ENCODE results near the gene PPP3CA.

The PPP3CA gene

DNA sequence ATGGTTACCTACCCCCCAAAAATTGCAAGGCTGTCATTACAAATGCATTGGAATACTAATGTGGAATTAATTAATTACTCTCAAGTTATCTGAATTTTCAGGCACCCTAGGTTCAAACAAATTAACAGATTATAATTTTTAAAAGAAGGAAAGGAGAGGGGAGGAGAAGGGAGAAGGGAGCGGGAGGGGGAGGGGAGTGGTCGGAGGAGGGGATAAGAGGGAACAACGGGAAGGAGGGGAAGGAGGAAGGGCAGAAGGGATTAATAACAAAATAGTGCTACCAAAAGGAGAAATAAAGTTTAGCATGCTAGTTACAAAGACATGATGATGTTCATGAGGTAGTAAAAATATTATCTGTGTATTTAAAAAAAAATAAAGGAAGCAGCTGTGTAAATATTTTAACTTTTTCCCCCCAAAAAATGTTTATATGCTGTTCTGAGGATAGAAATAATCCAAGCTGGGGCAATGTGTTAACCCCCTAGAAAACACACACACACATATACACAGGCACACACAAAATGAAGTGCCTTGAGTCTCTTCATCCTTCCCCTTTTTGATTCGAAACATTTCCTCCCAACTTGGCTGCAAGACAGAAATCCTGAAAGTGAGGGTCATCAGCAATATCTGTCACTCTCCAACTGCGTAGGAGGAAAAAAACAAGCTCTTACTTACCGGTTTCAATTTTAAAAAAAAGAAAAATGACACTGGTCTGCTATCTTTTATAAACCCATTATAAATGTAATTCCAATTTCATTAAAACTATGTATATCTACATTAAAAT is 58.8 kb downstream of the PPP3CA start:
- DNase-seq (ENCODE audit: low spot score), result no peak

DNA sequence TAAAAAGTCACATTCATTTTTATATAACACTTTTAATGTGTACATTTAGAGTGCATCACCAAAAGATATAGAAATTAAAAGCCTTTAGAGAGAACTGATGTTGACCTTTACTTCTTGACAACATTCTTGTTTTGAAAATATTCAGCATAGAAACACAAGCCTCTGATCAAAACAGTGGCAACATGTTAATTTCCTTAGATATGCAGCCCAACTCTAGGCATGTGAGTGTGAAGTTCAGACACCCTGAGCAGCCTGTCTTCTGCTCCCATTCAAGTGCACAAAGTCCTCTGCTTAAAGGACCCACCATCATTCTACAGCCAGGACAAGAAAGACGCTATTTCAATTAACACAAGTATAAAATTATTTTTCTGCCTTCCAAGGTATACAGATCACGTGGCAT is 60.0 kb downstream of the PPP3CA start:
- no peak for DNase-seq (ENCODE audit: low spot score)

GRCh38 chr4:101286663-101287062 is 60.7 kb downstream of the PPP3CA start:
- no peak for DNase-seq (ENCODE audit: low spot score)

DNA sequence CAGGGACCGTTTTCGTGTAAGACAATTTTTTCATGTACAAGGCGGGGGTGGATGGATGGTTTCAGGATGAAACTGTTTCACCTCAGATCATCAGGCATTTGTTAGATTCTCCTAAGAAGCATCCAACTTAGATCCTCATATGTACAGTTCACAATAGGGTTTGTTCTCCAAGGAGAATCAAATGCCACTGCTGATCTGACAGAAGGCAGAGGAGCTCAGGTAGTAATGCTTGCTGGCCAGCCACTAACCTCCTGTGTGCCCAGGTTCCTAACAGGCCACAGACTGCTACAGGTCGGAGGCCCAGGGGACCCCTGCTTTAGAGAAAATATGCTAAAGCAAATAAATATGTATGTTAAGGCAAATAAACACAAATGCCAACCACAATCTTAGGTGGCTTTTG is 61.3 kb downstream of the PPP3CA start:
- no peak for DNase-seq (ENCODE audit: low spot score)

- no peak for DNase-seq (ENCODE audit: low spot score)
Observed at GRCh38 chr4:101284546-101284945, 62.8 kb downstream of the PPP3CA start.

- DNase-seq (ENCODE audit: low spot score), result no peak
Observed at GRCh38 chr4:101283434-101283833, 63.9 kb downstream of the PPP3CA start.

DNA sequence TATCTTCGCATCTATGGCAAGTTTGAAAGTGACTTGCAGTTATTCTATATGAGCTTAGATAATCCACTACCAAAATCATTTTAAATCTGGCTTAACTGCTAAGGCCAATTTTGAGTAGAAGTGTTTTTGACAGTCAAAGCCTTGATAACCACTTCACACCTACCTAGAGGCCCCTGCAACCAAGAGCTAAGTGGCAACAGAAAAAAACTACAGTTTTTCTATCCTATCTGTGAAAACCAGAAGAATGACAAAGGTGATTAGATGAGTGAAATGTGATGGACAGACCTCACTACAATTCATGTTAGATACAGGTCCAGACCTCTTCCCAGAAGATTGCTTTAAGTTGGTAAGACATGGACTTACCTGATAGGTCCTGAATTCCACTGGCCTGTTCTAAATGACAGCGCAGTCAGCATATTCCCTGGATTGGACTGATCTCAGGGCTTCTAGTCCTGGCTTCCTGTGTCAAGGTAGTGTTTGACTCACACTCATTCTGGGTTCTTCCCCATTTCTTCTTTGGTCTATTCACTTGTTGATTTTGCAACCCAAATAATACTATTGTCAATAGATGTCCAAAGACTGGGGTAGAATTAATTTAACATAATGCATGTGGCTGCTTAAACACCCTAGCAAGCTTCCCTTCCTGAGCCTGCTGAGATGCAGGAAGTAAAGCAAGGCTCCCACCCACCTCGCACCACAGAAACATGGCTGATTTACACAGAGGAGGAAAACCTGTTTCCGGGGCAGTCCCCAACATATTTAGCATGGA is 65.1 kb downstream of the PPP3CA start:
- DNase-seq (ENCODE audit: low spot score), result peak; percentile 24

GRCh38 chr4:101280866-101281600 is 66.3 kb downstream of the PPP3CA start:
- no peak for DNase-seq (ENCODE audit: low spot score)

DNA sequence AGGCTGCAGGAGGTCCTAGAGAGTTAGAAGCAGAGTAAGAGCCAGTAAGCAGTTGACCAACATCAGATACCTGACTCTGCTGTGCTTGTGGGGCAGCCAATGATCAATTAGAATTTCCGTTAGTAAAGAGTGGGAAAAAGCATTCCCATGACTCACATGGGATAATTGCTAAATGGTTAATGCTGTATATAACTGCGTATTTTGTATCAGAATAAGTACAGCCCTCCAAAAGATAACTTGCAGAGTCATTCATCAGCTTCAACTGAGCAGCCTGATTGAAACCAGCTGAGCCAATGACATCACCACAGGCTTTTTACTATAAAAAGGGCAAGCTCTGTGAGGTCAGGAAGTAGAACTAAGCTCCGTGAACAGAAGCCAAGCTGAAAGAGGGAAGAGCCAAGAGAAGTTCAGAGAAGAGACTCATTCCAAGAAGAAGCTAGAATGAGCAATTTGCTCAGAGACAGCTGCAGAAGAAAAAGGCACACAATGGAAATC is 67.9 kb downstream of the PPP3CA start:
- peak; percentile 14 for DNase-seq (ENCODE audit: low spot score)

GRCh38 chr4:101277671-101278070 is 69.7 kb downstream of the PPP3CA start:
- no peak for DNase-seq (ENCODE audit: low spot score)

DNA sequence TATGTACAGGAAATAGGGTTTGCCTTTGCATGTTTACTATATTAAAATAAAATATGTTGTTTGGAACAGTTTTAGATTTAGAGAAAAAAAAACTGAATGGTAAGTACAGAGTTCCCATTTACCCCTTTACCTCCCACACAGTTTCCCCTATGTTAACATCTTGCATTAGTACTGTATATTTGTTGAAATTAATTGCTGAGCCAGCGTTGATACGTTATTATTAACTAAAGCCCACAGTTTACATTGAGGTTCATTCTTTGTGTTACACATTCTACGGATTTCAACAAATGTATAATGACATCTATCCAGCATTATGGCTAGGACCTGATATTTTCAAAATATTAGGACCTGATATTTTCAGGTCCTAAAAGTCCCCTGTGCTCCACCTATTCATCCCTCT is 70.7 kb downstream of the PPP3CA start:
- no peak for DNase-seq (ENCODE audit: low spot score)

GRCh38 chr4:101274888-101275752 is 72.2 kb downstream of the PPP3CA start:
- no peak for DNase-seq (ENCODE audit: low spot score)

GRCh38 chr4:101271516-101271915 is 75.8 kb downstream of the PPP3CA start:
- no peak for DNase-seq (ENCODE audit: low spot score)

DNA sequence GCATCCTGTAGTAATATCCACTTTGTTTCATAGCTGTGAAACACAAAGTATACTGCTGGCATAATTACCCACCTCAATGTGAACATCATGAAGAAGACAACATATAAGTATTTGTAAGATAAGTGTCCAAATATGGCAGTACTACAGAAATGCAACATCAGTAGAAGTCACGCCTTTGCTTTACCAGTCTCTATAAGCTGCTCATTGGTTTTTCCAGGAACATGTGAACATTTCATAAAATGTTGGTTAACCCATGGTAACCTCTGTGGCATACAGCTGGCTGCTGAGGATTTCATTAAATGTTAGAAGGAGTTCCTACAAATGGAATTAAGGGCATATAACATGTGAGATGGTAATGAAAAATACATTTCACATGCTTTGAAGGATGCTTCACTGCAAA is 77.6 kb downstream of the PPP3CA start:
- DNase-seq (ENCODE audit: low spot score), result no peak

DNA sequence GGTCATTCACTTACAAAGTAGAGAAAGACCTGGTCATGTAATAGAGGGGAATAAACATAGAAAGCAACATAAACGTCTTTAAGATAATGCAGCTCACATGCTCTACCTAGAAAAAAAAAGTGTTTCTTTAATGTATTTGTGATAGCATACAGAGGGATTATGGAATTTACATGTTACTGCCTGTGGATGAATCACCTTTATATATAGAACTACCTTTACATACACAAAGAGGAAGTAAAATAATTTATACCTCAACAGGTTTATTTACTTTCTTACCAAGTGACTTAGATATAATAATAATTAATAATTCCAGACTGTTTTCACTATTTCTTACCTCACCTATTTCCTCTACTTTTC is 81.5 kb downstream of the PPP3CA start:
- DNase-seq (ENCODE audit: low spot score), result no peak

GRCh38 chr4:101264993-101265815 is 82.1 kb downstream of the PPP3CA start:
- no peak for DNase-seq (ENCODE audit: low spot score)

DNA sequence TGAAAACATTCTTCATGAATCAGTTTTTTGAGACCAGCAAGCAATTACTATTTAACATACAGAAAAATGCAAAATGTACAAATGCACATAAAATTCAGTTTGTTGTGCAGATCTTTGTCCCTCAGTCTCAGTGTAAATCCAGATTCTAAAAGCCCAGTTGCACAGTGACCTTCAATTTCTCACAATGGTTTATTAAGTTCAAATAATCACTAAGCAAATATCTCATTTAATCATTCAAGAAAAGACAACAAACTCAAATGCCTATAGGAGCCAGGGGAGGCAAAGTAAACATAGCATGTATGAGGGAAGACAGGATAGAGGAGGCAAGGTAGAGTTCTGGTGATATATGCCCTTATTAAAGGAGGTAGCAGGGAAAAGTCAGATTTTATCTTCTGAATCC is 82.8 kb downstream of the PPP3CA start:
- DNase-seq (ENCODE audit: low spot score), result no peak

DNA sequence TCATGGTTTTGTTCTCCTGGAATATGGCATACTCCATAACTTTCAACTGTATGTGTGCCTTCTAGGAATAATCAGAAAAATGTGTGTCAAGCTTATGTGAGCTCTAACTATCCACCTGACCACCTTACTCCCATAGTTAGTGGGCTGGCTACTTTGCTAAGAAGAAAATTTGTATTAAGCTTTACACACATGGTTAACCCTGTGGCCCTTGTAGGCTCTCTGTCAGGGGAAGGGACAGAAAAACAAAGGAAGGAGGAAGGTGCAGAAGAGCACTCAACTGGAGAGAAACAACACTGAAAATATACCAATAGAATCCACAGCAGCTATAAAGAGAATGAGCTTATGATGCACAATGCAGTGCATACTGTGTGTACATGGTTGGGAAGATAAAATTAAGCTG is 84.6 kb downstream of the PPP3CA start:
- DNase-seq (ENCODE audit: low spot score), result no peak

DNA sequence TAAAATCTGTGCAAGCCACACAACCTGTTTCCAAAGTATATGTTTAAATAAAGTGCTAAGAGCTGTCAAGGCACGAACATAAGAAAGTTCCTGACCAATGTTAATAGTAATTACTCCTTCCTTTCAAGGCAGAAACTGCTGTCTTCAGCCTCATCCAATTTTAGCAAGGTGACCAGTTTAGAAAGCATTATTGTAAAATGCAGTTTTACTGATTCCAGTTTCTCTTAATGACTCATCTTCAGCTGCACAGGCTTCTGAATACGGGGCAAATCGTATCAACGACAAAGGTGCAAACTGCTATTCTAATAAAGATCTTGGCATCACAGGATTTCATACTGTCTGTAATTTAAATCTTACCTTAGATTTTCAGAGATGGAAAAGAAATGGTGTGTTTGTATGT is 87.5 kb downstream of the PPP3CA start:
- peak; percentile 39 for DNase-seq (ENCODE audit: low spot score)

DNA sequence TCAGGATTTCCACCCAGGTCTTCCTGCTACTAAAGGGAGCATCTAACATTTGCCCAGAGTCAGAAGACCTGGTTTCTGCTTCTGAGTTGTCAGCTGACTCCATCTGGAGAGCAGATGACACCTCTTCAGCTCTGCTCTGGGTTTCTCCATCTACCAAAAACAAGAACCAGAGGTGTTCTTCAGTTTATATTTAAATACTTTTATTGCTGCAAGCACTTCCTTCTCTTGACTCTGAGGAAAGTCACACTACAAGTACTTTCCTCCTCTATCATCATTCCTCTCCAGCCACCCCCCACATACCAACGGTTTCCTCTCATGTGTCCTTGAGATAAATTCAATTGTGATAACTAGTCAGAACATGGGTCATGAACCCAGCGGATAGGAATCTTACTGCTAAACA is 88.4 kb downstream of the PPP3CA start:
- no peak for DNase-seq (ENCODE audit: low spot score)

GRCh38 chr4:101256222-101256621 is 91.1 kb downstream of the PPP3CA start:
- no peak for DNase-seq (ENCODE audit: low spot score)
